Prostate gland (tissue), 2 donors: ENCODE data around the gene UBR2. TPM values are rescaled to one million over a fixed set of nuclear protein-coding genes. Genes with fewer than 3 reads are reported as not detected.
"Not testable (repeated sequence)": the region's sequence is repeated elsewhere in the genome, so short reads cannot be mapped to it uniquely, and the experiment has no call there.

Experiments used
- DNase-seq: peaks from one replicate; pipeline ENCODE4 v3.0.0-alpha.2; 2019; ENCODE audit warnings: low spot score
- H3K27ac ChIP-seq, 2 donors: fragments of 200-600 bp; sonication (generic); 2 replicates each; pipeline ENCODE4 v1.5.1; 2017 to 2019
- H3K27me3 ChIP-seq: fragments of 200-600 bp; sonication (generic); replicated peaks from 2 replicates; pipeline ENCODE4 v1.5.1; 2019; ENCODE audit not compliant: insufficient read depth
- H3K36me3 ChIP-seq, 2 donors: fragments of 200-600 bp; sonication (generic); 1 replicate in 1 of 2; 2 replicates in 1 of 2; pipeline versions ENCODE4 v1.5.1 to v1.8.1; 2017 to 2019
- H3K4me1 ChIP-seq: fragments of 200-600 bp; sonication (generic); replicated peaks from 2 replicates; pipeline ENCODE4 v1.5.1; 2019
- H3K4me3 ChIP-seq, 2 donors: fragments of 200-600 bp; sonication (generic); 2 replicates each; pipeline ENCODE4 v1.5.1; 2017 to 2019
- H3K9me3 ChIP-seq: fragments of 200-600 bp; sonication (generic); 2 replicates; pipeline ENCODE4 v1.5.1; 2017
- CTCF ChIP-seq, 4 experiments: fragments of 200-600 bp in 2 of 4; fragments of 450-650 bp in 2 of 4; sonication (generic) in 2 of 4; IDR thresholded peaks; 1 replicate in 3 of 4; 2 replicates in 1 of 4; pipeline ENCODE4 v1.5.1; 2016 to 2019; ENCODE audit warnings: antibody characterized with exemption in 4 of 4, mild to moderate bottlenecking in 2 of 4, moderate library complexity in 2 of 4
- POLR2A ChIP-seq: fragments of 450-650 bp; IDR thresholded peaks from one replicate; pipeline ENCODE4 v1.6.1; 2016; ENCODE audit warnings: antibody characterized with exemption, mild to moderate bottlenecking
- POLR2AphosphoS5 ChIP-seq: sonication (generic); formaldehyde crosslinking; IDR thresholded peaks from one replicate; pipeline ENCODE4 v1.6.1; 2017; ENCODE audit warnings: antibody characterized with exemption
- WGBS: methylation state at CpG from one replicate; pipeline ENCODE4 v1.1.5; 2018; 5-methylcytosine and 5-hydroxymethylcytosine counted together
- intact Hi-C: fragments of 100-400 bp; cut with DNase I; formaldehyde crosslinking; loops from one replicate; pipeline ENCODE4 v1.14.2; 2022
- total RNA-seq, 2 donors: library from RNA; depleted of rRNA; stranded (reverse); fragments of >200 nt; gene quantifications; one replicate each; pipeline ENCODE4 v1.1.0, GENCODE V29; 2016

UBR2 gene
- total RNA-seq, 2 donors from 2014 or later, result 24.2 to 25.6 TPM

GRCh38 chr6:42569102-42570028, 5.5 kb downstream of the UBR2 start:
- intact Hi-C loops, result no loop called here
- Histone ChIP-seq H3K27ac (no peak overlapping the region), H3K4me1 (no peaks in the 10 kb centered on the region), H3K27me3 (no peaks in the 10 kb centered on the region), H3K4me3 (no peak overlapping the region), H3K36me3 (no peaks in the 10 kb centered on the region), H3K9me3 (no peaks in the 10 kb centered on the region)
- no peak for TF ChIP-seq POLR2AphosphoS5
- TF ChIP-seq POLR2A, result no peak
- TF ChIP-seq CTCF (IDR thresholded peaks at IDR 0.05), result no peak
- no peak for DNase-seq

GRCh38 chr6:42571611-42572342, 7.9 kb downstream of the UBR2 start:
- Histone ChIP-seq H3K36me3 (no peaks in the 10 kb centered on the region), H3K4me1 (no peaks in the 10 kb centered on the region), H3K27ac (no peak overlapping the region), H3K27me3 (no peaks in the 10 kb centered on the region), H3K4me3 (no peak overlapping the region), H3K9me3 (no peaks in the 10 kb centered on the region)
- intact Hi-C loops, result no loop called here
- no peak for DNase-seq
- 80% methylated on average over 7 of the region's 7 CpGs for WGBS
- TF ChIP-seq CTCF (IDR thresholded peaks at IDR 0.05) (no peak), POLR2AphosphoS5 (no peak), POLR2A (no peak)

GRCh38 chr6:42572523-42572922, 8.7 kb downstream of the UBR2 start:
- DNase-seq, result no peak
- H3K27me3 ChIP-seq, result no peaks in the 10 kb centered on the region
- intact Hi-C loops, result no loop called here
- TF ChIP-seq POLR2A (no peak), POLR2AphosphoS5 (no peak), CTCF (IDR thresholded peaks at IDR 0.05) (no peak)
- no peaks in the 10 kb centered on the region for H3K9me3 ChIP-seq
- H3K36me3 ChIP-seq, result no peaks in the 10 kb centered on the region
- no peaks in the 10 kb centered on the region for H3K4me1 ChIP-seq
- H3K4me3 ChIP-seq, result no peak overlapping the region
- no peak overlapping the region for H3K27ac ChIP-seq
- WGBS, result 69% methylated on average over 4 of the region's 4 CpGs

GRCh38 chr6:42576538-42576937, 12.7 kb downstream of the UBR2 start:
- 96% methylated on average over 7 of the region's 7 CpGs for WGBS
- H3K4me3 ChIP-seq, H3K27ac ChIP-seq, H3K27me3 ChIP-seq, H3K4me1 ChIP-seq, H3K9me3 ChIP-seq, DNase-seq, intact Hi-C loops, H3K36me3 ChIP-seq: not testable (repeated sequence)

- DNase-seq, result no peak
- WGBS, result 92% methylated on average over 2 of the region's 2 CpGs
- TF ChIP-seq CTCF (IDR thresholded peaks at IDR 0.05) (no peak), POLR2AphosphoS5 (no peak), POLR2A (no peak)
- H3K36me3 ChIP-seq, result no peaks in the 10 kb centered on the region
- intact Hi-C loops, result no loop called here
- H3K9me3 ChIP-seq, result no peaks in the 10 kb centered on the region
- H3K4me1 ChIP-seq, result no peaks in the 10 kb centered on the region
- no peak overlapping the region for H3K27ac ChIP-seq
- no peak overlapping the region for H3K4me3 ChIP-seq
- H3K27me3 ChIP-seq, result no peaks in the 10 kb centered on the region
Measured at GRCh38 chr6:42598300-42598699, 34.5 kb downstream of the UBR2 start.
